Stimulated activated CD8-positive, alpha-beta memory T cell treated with anti-CD3 and anti-CD28 coated beads, Interleukin-2, amount 100 ng/mL, for 48 hours (primary cell): ENCODE results near the gene ATP8A2.

Source experiments
- DNase-seq, 2 donors: peaks; one replicate each; pipeline ENCODE4 v3.0.0-alpha.2; 2020; ENCODE audit warnings: low read depth in 2 of 2

ATP8A2 gene

DNA sequence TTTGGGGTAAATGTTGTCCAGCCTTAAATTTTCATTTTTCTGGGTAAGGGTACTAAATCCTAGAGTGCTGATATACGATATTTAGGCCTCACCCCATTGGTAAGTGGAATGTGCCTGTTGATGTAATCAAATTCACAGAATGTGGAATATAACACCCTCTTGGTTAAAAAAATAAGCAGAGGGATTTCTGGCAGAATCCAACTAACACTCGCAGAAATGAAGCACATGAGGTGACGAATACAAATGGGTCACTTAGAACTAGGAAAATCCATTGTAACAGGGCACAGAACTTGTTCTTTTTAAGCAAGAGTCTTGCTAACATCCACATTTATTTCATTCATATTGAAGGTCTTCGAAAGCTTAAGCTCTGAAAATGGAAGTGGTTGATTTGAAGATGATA is 359.8 kb downstream of the ATP8A2 start:
- no peak for DNase-seq

DNA sequence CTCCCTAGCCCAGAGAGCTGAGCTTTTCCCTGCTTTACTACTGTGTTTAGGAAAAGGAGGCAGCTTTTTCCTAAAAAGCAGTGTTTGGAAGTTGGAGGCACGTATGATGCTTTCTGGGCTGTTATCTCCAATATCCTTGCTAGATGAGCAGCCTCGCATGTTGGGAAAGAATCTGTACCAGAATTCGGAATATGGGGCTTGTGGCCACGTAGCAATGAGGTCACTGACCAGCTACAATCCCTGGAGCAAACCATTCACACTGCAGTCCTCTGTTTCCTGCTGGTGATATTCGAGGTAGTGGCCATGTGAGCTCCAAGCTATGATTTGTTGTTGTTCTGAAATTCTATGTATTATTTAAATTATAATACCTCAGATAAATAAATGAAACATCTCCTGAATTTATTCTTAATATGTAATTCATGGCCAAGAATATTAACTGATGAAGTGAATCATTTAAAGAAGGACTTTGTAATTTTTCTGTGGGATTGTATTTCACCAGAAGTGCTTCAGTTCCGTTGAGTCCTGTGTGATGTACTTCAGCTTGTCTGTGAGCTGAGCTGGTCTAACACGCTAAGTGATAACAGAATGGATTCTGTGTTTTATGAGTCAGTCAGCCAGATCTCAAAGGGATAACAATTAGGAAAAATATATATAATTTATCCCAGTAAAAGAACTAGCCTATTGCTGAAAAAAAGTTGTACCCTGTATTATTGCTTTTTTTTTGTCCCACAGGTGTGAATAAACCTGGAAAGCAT is 360.5 kb downstream of the ATP8A2 start:
- DNase-seq = no peak

DNA sequence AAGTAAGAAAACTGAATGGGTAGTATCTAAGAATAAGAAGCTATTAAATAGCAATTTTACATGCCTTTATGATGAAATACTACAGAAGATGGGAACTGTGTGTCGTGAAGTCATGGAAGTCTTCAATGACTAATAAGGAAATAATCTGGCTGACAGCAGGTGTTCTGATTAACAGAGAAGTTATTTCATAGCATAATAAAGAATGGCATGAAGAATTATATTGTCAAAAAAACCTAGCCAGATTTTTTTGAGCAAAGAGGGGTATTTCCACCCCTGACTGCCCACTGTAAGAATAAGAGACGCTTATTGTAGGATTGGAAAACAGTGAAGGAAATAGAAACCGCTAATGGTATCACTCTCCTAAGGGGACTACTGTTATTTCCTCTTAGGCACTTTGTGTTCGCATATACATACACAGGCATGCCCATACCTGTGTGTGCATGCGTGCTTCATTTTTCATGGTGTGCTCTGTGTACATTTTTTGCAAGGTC is 361.3 kb downstream of the ATP8A2 start:
- DNase-seq = no peak

DNA sequence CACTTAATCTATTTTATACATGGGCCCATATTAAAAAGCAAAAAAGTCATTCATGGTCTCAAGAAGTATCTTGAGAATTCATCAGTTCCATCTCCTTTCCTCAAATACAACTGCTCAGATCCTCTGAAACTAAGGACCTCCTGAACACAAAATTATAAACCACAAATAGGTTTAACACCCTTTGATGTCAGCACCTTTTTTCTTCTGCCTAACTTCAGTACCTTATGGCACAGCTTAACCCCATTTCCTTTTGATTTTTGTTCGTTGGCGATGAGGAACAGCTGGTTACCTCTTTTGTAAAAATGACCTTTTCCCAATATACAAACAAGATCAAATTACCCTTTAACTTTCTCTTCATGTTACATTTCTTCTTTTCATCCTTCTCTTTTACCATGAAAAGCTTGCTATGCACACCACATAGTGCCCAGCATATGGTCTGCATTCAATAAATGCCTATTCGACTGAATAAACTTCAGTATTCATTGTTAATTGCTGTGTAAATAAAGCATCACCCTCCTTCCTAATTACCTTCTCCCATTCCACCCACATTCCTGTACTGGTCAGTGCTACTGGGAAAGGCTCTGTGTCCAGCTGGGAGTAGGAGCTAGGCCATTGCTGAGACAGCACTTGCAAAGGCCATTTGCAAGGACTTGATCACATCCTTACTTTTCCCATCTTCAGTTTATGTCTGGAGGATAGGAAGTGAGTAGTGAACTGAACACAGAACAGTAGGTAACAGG is 362.1 kb downstream of the ATP8A2 start:
- no peak for DNase-seq

DNA sequence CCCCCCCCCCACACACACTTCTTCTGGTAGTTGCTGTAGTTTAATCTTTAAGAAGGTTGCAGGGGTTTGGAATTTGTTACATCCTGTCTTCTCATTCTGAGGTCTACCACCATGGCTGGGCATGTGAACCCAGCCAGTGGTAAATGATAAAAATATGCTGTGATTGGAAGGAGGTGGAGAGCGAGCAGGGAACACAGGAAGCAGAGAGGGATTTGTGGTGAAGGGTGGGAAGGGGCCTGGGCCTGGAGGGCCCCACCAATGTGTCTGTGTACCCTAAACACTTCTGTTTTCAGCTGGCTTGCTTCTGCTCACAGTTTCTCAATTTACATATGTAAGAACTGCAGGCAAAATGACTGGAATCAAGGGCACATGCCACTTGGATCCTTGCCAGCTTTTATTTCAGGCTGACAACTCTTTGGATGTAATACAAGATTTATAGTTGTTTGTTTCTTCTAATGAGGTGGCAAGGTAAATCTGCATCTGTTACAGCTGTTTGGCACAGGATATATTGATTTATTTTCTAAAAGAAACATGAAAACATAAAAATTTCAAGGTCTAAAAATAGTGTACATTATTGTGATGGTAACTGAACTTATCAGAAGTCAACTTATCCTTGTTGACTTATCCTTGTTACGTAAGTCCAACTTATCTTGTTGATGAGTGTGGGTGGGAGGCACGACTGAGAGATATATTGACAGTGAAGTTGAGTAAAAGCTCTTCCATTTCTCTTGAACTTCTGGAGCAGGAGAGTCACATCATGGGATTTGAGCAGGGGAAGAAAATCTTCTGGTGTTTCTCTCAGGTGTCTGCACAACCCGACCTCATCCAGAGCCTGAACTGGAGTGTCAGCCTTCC is 366.8 kb downstream of the ATP8A2 start:
- DNase-seq = no peak

DNA sequence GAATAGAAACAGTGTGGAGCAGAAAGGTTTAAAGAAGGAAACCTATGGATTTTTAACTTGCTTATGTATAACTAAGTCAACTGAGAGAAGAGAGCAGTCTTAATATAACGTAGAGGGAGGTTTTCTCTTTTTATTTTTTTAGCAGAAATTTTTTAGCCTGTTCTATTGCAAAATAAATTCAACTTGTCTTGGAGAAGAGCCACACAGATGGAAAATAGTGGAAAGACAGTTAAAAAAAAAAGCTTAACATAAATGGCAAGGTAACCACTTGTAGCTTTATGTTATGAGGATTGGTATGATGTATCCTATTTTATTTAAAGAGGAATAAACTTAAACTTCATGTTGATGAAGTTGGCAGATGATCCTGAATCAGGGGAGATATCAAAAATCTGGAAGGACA is 367.6 kb downstream of the ATP8A2 start:
- DNase-seq = no peak

DNA sequence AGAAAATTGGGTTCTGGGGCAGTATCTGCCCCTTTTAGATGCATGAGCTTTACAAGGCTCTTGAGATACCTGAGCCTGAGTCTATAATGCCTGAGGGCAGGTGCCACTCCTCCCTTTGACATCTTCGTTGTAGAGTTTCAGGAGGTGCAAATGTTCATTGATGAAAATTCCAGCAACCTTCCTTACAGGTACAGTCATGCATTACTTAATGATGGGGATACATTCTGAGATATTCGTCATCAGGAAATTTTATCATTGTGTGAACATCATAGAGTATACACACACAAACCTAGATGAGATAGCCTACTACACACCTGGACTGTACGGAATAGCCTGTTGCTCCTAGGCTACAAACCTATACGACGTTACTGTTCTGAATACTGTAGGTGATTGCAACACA is 370.0 kb downstream of the ATP8A2 start:
- DNase-seq = no peak

DNA sequence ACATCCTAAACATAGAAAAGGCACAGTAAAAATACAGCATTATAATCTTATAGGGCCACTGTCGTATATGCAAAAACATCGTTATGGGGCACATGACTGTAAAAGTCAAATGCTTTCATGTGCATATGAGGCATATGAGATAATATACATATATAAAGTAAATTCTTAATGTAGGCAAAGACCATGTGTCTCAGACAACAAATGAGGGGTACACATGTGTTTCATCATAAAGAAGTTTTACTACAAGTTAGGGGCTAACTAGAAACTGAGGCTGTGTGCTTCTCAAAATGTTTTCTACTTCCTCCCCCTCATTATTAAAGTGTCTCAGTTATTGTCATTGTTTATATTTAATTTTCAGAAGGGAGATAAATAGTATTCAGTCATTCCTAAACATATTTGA is 370.4 kb downstream of the ATP8A2 start:
- DNase-seq = no peak

DNA sequence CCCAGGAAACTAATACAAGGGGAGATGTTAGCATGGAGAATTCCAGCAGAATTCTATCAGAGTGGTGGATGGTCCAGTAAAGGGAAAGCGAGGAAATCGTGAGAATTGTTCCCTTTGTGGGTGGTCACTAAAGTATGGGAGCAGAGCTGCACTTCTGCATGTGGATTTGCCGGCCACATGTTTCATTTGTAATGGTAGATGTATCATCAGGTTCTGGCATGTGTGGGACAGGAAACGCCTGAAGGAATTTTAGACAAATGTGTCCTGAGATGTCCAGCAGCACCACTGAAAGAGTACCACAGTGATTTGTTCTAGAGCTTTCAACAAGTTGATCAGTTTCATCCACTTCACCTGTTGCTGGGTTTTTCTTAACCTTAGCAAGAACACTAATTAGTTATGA is 371.6 kb downstream of the ATP8A2 start:
- DNase-seq = no peak

DNA sequence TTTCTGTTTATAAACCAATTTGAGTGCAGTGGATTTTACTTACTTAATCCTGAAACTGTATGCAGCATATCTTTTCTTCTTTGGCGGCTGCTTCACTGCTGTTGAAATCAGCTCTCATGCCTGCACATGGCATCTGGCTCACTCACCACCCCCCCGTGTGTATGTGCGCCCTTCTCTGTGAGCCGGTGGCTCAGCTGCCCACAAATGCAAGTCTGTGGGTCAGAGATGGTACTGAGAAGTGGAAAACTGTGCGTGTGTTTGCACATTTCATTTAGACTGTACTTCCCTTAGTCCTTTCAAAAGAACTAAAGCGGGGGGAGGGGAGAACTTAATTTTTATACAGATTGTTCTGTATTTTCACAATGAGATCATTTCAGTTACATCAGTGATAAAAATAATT is 372.4 kb downstream of the ATP8A2 start:
- no peak for DNase-seq

DNA sequence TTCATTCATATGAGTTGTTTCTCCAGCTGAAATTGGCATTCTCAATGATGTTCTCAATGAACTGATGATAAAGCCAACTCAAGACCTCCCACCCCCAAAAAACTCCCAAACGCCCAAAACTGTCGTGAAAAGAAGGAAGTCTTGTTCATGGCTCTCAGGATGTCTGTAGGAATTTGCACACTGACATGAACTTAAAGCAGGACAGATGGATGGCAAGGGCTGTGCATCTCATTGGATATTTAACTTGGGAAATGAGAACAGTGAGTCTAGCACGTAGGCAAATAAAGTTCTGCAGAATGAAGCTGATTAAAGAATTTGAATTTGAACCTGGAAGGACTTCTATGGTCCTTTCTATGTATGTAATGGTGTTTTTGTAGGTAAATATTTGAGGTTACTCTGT is 374.4 kb downstream of the ATP8A2 start:
- DNase-seq = no peak

DNA sequence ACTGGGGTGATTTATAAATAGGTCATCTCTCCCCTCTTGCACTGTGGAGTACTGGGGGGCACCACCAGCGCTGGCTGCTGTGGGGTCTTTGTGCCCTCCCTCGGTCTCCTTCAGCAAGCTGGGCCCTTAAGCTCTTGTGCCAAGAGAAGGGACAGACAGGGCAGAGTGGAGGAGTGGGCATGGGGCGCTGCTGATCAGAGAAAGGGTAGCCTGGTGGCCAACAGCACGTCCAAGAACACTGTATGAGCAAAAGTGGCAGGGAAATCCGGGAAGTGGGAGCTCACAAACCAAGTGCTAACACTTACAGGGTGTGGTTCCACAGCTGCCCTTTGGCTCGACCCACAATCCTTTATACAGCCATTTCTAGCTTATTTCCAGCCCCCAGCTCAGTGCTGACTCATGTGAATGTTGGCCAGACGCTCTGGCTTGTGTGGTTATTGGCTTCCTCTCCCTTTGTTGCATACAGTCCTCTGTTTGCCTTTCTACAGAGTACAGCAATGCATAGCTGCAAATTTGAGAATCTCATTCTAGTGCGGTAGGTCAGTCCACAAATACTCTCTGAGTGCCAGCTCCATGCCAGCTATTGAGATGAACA is 381.3 kb downstream of the ATP8A2 start:
- peak in 1 of 2 donors; percentile 3 for DNase-seq

DNA sequence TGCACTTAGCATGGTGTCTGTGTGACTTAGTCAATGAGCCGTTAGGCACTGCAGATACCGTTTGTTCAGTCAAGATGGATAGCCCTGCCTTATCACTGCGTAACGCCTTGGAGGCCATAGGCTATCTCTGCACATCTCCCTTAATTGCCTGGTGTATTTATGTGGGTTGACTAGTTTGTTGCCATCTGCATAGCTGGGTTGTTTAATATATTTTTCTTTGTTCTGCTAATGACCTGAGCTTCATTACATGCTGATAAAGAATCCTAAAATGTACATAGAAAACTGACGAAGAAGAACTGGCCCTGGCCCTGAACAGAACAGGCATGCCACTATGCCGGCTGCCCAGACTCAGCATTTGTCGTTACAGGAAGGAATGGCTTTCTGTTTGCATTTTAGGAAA is 382.2 kb downstream of the ATP8A2 start:
- no peak for DNase-seq

DNA sequence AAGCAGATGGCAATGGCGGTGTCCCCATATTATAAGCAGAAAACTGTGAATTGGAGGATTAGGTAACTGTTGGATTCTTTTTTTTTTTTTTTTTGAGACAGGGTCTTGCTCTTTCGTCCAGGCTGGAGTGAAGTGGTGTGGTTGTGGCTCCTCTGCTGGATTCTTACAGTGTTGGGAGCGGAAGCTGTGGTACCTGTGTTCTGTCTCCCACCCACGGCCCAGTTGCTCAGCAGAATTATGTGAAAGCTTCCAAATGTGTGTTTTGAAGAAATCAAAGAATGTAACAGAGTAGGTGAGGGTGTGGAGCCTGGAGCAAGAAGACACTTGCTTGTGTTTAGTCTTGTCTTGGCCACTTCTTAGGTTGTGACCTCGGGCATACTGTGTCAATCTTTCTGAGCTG is 384.5 kb downstream of the ATP8A2 start:
- no peak for DNase-seq

DNA sequence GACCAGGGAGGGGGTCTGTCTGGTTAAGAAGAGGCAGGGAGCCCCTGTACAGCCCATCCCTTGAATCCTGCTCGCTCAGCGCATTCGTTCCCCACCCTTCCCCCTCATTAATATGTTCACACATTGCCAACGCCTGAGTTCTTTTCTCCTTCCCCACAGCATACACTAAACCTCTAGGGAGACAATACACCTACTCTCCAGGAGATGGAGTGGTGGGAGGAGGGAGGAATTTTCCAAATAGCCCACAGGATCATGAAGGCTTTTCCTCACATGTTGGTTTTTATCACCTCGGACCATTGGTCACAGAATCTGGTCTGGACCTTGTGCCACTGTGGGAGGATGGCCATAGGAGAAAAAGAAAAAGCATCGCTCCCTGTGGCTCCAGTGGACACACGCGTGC is 385.1 kb downstream of the ATP8A2 start:
- DNase-seq = no peak

DNA sequence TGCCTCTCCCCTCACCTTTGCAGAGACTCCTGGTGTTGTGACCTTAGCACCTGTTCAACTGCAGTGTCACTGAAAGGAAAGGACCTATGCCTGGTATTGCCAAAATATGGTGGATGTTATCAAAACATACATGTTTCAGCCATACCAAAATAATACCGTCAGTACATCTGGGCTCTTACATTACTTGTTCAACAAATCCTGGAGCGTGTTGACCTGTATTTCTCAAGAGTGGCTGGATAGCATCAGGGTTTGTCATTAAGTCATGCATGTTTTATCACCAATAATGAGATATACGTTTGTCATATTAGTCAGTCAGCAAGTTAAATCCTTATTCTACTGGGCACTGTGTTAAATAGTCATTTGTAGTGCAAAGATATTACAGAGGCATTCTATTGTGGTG is 389.3 kb downstream of the ATP8A2 start:
- no peak for DNase-seq

DNA sequence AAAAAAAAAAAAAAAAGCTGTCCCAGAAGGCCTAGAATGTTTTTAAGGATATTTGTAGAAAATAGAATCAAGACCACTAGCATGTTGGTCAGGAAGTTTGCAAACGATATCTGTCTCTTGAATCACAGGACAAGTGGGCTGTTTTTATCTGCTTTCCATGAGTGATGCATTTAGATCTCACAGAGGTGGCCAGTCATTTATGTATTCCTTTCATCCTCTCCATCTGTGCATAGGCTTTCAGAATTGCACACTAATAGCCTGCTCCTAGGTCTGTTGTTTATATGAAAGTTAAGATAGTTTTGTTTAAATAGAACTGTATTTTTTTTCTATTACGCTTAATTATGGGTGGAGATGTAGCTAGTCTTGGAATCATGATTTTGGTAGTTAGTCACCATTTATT is 390.5 kb downstream of the ATP8A2 start:
- DNase-seq = no peak

DNA sequence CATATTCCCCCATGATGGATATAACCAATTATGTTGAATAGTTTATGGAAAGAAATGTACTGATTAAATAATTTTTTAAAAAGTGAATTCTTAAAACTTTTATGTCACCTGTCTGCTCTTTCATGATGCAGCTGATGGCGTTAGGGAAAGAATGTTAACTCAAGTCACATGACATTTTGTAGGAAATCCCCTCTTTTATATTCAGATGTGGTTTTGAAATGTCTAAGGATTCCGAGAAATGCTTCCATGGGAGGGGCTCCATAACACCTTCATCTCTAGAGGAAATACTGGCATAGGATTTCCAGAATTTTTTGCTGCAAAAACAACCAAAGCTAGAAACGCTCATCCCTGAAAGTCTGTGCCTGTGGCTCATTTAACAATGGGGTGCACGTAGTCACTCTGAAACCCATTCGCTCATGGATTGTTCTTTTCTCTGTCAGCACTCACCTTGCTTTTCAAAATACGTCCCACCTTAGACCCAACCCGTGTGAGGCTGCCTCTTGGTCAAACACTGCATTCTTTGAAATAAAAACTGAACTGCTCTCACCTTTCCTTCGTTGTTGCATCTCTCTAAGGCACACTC is 391.1 kb downstream of the ATP8A2 start:
- DNase-seq = no peak

DNA sequence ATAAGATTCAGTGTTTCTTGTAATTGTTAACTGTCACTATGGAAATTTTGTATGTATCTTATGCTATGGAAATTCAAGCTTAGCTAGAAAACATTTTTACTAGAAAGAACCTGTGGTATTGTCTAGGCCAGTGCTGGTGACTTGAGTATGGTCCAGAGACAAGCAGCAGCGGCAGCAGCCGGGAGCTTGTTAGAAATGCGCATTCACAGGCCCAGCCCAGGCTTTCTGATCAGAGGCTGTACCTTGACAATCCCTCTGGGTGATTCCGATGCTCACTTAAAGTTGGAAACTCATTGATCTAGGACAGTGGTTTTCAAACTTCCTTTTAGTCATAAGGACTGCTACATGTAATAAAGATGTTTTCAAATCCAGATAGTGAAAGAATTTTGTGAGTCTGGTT is 392.6 kb downstream of the ATP8A2 start:
- no peak for DNase-seq

DNA sequence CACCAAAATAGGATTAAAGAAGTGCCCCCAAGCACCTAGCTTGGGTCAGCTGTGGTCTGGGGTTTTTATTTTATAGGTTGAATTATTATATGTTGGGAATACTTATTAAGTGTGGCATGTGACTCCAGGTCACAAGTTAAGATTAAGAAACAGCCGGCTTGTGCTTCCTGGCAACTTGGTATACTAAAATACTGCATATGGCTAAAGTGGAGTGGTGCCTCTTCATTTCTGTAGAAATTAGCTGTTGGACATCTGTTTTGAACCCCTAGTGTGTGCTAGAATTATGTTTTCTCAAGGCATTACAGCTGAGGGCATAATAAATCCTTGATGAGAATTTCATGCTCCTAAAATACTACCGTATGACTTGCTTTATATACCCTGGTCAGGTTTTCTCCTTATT is 393.5 kb downstream of the ATP8A2 start:
- DNase-seq = no peak

DNA sequence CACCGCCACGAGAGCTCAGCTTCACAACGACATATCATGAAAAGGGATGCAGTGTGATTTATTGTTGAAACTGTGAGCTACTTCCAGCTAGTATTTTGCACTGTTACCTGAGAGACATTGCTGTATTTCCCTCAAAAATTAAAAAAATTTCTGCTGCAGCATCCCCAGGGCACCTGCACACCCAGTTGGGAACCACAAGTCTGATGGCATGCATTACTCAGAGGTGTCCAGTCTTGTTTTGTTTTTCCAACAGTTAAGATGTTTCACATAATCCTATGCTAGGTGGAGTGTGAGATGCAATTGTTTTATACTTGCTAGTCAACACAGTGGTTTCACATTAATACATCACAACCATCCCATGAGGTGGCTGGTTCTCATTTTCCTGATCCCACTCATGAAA is 394.8 kb downstream of the ATP8A2 start:
- DNase-seq = no peak

DNA sequence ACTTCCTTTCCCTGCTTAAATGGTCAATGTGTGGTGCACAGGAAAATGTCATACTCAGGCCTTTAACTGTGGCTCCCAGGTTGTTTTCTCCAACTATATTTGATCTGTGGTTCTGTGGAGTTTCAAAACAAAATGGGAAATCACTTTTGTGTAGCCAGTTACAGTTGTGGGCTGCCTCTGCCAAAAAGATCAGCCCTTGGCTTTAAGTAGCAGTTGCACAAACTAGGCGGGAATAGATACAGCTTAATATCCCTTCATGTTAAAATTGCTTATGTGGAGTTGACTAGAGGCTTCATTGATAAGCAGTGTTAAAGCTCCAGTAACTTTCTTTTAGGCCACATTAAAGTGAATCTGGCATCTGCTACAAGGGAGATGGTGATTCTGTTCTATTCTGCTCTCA is 395.2 kb downstream of the ATP8A2 start:
- DNase-seq = no peak
